H9 (cell line): Measurements from ENCODE around the gene SPRED1. TPM values are rescaled to one million over a fixed set of nuclear protein-coding genes. Genes with fewer than 3 reads are reported as not detected.

Source experiments
- DNase-seq: peaks from one replicate; pipeline ENCODE4 v3.0.0-alpha.2; 2017
- H2AFZ ChIP-seq: one replicate; pipeline ENCODE4 v1.6.1; 2013; ENCODE audit warnings: mild to moderate bottlenecking, low read length, control low read depth, moderate library complexity
- H2AK5ac ChIP-seq: 2 replicates; pipeline ENCODE4 v1.6.1; 2013; ENCODE audit warnings: low read length, control low read depth, mixed read lengths; ENCODE audit not compliant: insufficient read length
- H2BK120ac ChIP-seq: one replicate; pipeline ENCODE4 v1.6.1; 2013; ENCODE audit warnings: low read depth, mild to moderate bottlenecking, low read length, control low read depth, inconsistent platforms; ENCODE audit not compliant: poor library complexity, severe bottlenecking
- H2BK12ac ChIP-seq: 2 replicates; pipeline ENCODE4 v1.6.1; 2013; ENCODE audit warnings: low read length, control low read depth, mixed read lengths, low read depth; ENCODE audit not compliant: insufficient read length
- H2BK15ac ChIP-seq: 2 replicates; pipeline ENCODE4 v1.6.1; 2013; ENCODE audit warnings: low read depth, low read length, control low read depth
- H2BK20ac ChIP-seq: one replicate; pipeline ENCODE4 v1.6.1; 2013; ENCODE audit warnings: low read depth, mild to moderate bottlenecking, low read length, control low read depth, inconsistent platforms; ENCODE audit not compliant: poor library complexity, severe bottlenecking
- H2BK5ac ChIP-seq: 2 replicates; pipeline ENCODE4 v1.6.1; 2013; ENCODE audit warnings: low read length, control low read depth, mixed read lengths; ENCODE audit not compliant: insufficient read length
- H3K14ac ChIP-seq: 2 replicates; pipeline ENCODE4 v1.6.1; 2013; ENCODE audit warnings: low read length, control low read depth; ENCODE audit not compliant: insufficient read depth
- H3K18ac ChIP-seq: 2 replicates; pipeline ENCODE4 v1.6.1; 2013; ENCODE audit warnings: low read depth, mild to moderate bottlenecking, mixed read lengths, low read length, control low read depth; ENCODE audit not compliant: insufficient read length
- H3K23ac ChIP-seq: 2 replicates; pipeline ENCODE4 v1.6.1; 2013; ENCODE audit warnings: low read length, control low read depth, mixed read lengths, low read depth; ENCODE audit not compliant: insufficient read length
- H3K23me2 ChIP-seq: 2 replicates; pipeline ENCODE4 v1.6.1; 2013; ENCODE audit warnings: low read depth, mild to moderate bottlenecking, mixed read lengths, low read length, control low read depth; ENCODE audit not compliant: insufficient read length, poor library complexity, severe bottlenecking
- H3K27ac ChIP-seq: 2 replicates; pipeline ENCODE4 v1.5.1; 2013; ENCODE audit warnings: low read length, control low read depth, mixed read lengths, low read depth; ENCODE audit not compliant: insufficient read length
- H3K27me3 ChIP-seq: 2 replicates; pipeline ENCODE4 v1.6.1; 2013; ENCODE audit warnings: low read length, control low read depth, inconsistent platforms; ENCODE audit not compliant: insufficient read depth
- H3K4ac ChIP-seq: 2 replicates; pipeline ENCODE4 v1.6.1; 2013; ENCODE audit warnings: low read depth, mild to moderate bottlenecking, control low read depth, inconsistent platforms, low read length, moderate library complexity
- H3K4me1 ChIP-seq: 2 replicates; pipeline ENCODE4 v1.6.1; 2013; ENCODE audit warnings: low read length, control low read depth, inconsistent platforms; ENCODE audit not compliant: insufficient read depth
- H3K4me2 ChIP-seq: 2 replicates; pipeline ENCODE4 v1.6.1; 2013; ENCODE audit warnings: low read length, control low read depth, mixed read lengths; ENCODE audit not compliant: insufficient read length, insufficient read depth
- H3K56ac ChIP-seq: 2 replicates; pipeline ENCODE4 v1.6.1; 2013; ENCODE audit warnings: low read depth, mild to moderate bottlenecking, mixed read lengths, low read length, control low read depth; ENCODE audit not compliant: insufficient read length
- H3K79me1 ChIP-seq: 2 replicates; pipeline ENCODE4 v1.6.1; 2013; ENCODE audit warnings: low read depth, mild to moderate bottlenecking, moderate library complexity, low read length, control low read depth, inconsistent platforms; ENCODE audit not compliant: insufficient read depth, poor library complexity, severe bottlenecking
- H3K79me2 ChIP-seq: 2 replicates; pipeline ENCODE4 v1.6.1; 2013; ENCODE audit warnings: low read length, control low read depth, inconsistent platforms; ENCODE audit not compliant: insufficient read depth
- H3K9ac ChIP-seq: 2 replicates; pipeline ENCODE4 v1.6.1; 2013; ENCODE audit warnings: low read length, control low read depth, mixed read lengths; ENCODE audit not compliant: insufficient read length; ENCODE audit errors: extremely low read depth
- H3K9me3 ChIP-seq: one replicate; pipeline ENCODE4 v1.6.1; 2013; ENCODE audit warnings: low read depth, low read length, inconsistent platforms; ENCODE audit not compliant: control insufficient read depth
- H3T11ph ChIP-seq: one replicate; pipeline ENCODE4 v1.6.1; 2013; ENCODE audit warnings: mild to moderate bottlenecking, low read length, control low read depth, inconsistent platforms
- H4K20me1 ChIP-seq: one replicate; pipeline ENCODE4 v1.6.1; 2013; ENCODE audit not compliant: control insufficient read depth, insufficient read length, insufficient read depth
- H4K5ac ChIP-seq: 2 replicates; pipeline ENCODE4 v1.6.1; 2013; ENCODE audit warnings: low read depth, mild to moderate bottlenecking, mixed read lengths, low read length, control low read depth; ENCODE audit not compliant: insufficient read length
- H4K8ac ChIP-seq: replicated peaks from 2 replicates; pipeline ENCODE4 v1.6.1; 2013; ENCODE audit warnings: low read length, control low read depth, mixed read lengths, low read depth; ENCODE audit not compliant: insufficient read length
- H4K91ac ChIP-seq: 2 replicates; pipeline ENCODE4 v1.6.1; 2013; ENCODE audit warnings: low read depth, mild to moderate bottlenecking, moderate library complexity, mixed read lengths, low read length, control low read depth; ENCODE audit not compliant: insufficient read length
- H3K27ac Mint-ChIP-seq, 3 experiments: 2 replicates in 2 of 3; 3 replicates in 1 of 3; pipeline ENCODE4 v1.8.0; 2020 to 2021; ENCODE audit warnings: mixed read lengths in 3 of 3, mild to moderate bottlenecking in 1 of 3, moderate library complexity in 1 of 3
- H3K27me3 Mint-ChIP-seq: 2 replicates; pipeline ENCODE4 v1.8.0; 2021; ENCODE audit warnings: low read depth, mild to moderate bottlenecking, moderate library complexity, mixed read lengths
- H3K36me3 Mint-ChIP-seq, 3 experiments: 2 replicates in 2 of 3; 3 replicates in 1 of 3; pipeline ENCODE4 v1.8.0; 2020 to 2021; ENCODE audit warnings: low read depth in 3 of 3, mixed read lengths in 3 of 3; ENCODE audit not compliant: insufficient read depth in 1 of 3
- H3K4me1 Mint-ChIP-seq, 2 experiments: 2 replicates each; pipeline ENCODE4 v1.8.0; 2020; ENCODE audit warnings: mixed read lengths in 2 of 2
- H3K4me3 Mint-ChIP-seq, 2 experiments: 2 replicates in 1 of 2; 3 replicates in 1 of 2; pipeline ENCODE4 v1.8.0; 2020 to 2021; ENCODE audit warnings: mild to moderate bottlenecking in 2 of 2, mixed read lengths in 2 of 2, moderate library complexity in 1 of 2
- H3K9me3 Mint-ChIP-seq, 2 experiments: 2 replicates in 1 of 2; 3 replicates in 1 of 2; pipeline ENCODE4 v1.8.0; 2020; ENCODE audit warnings: mild to moderate bottlenecking in 2 of 2, mixed read lengths in 2 of 2, moderate library complexity in 1 of 2
- WGBS: extraction: QIAGEN DNeasy Blood & Tissue Kit; methylation state at CpG from one replicate; pipeline ENCODE4 v1.1.7; 2013; ENCODE audit warnings: missing lambda C conversion rate, low lambda C conversion rate, mixed read lengths; ENCODE audit not compliant: insufficient read length; ENCODE audit errors: extremely low coverage; 5-methylcytosine and 5-hydroxymethylcytosine counted together
- total RNA-seq: library from RNA; stranded (reverse); gene quantifications from 2 replicates; pipeline ENCODE4 v1.2.1, GENCODE V29; 2021
- TF ChIP-seq, protein P1 (sequence below): fragments of 200-600 bp; sonication (generic); conservative IDR thresholded peaks from 3 replicates; pipeline ENCODE4 v1.8.0; 2021; ENCODE audit warnings: antibody characterized with exemption, mild to moderate bottlenecking

The SPRED1 gene
- total RNA-seq, 1 experiment from 2014 or later, result 41.0 TPM

GRCh38 chr15:38263996-38264395 is 11.4 kb downstream of the SPRED1 start:
- Histone ChIP-seq H2BK120ac (no peak overlapping the region), H3K23me2 (no peaks in the 10 kb centered on the region), H2AFZ (no peak overlapping the region), H3K14ac (no peak overlapping the region), H3K27me3 (no peaks in the 10 kb centered on the region), H3K79me1 (peaks cover 3% of the 10 kb centered on the region), H3K9me3 (no peaks in the 10 kb centered on the region), H2BK15ac (no peak overlapping the region), H3K4ac (no peak overlapping the region), H3K79me2 (peaks cover 63% of the 10 kb centered on the region), H2BK20ac (no peak overlapping the region), H2BK12ac (no peak overlapping the region), H3K4me1 (peaks cover 7% of the 10 kb centered on the region; the same call in 1 of the 2 replicates), H3K23ac (no peak overlapping the region), H3K27ac (no peak overlapping the region), H4K91ac (no peak overlapping the region), H3K56ac (no peak overlapping the region), H2BK5ac (no peak overlapping the region), H3K4me2 (no peak overlapping the region), H2AK5ac (no peak overlapping the region), H3K9ac (no peak overlapping the region), H3K18ac (no peak overlapping the region), H4K5ac (no peak overlapping the region), H4K8ac (no peak overlapping the region), H4K20me1 (no peaks in the 10 kb centered on the region), H3T11ph (no peak overlapping the region)
- TF ChIP-seq, protein P1, sequence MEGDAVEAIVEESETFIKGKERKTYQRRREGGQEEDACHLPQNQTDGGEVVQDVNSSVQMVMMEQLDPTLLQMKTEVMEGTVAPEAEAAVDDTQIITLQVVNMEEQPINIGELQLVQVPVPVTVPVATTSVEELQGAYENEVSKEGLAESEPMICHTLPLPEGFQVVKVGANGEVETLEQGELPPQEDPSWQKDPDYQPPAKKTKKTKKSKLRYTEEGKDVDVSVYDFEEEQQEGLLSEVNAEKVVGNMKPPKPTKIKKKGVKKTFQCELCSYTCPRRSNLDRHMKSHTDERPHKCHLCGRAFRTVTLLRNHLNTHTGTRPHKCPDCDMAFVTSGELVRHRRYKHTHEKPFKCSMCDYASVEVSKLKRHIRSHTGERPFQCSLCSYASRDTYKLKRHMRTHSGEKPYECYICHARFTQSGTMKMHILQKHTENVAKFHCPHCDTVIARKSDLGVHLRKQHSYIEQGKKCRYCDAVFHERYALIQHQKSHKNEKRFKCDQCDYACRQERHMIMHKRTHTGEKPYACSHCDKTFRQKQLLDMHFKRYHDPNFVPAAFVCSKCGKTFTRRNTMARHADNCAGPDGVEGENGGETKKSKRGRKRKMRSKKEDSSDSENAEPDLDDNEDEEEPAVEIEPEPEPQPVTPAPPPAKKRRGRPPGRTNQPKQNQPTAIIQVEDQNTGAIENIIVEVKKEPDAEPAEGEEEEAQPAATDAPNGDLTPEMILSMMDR, result no peak
- Mint-ChIP-seq H3K27ac (no peak overlapping the region), H3K4me1 (peaks cover 17 to 21% of the 10 kb centered on the region in 2 experiments), H3K36me3 (peaks cover 0 to 4% (median 0%) of the 10 kb centered on the region in 3 experiments; a peak in 1 of 7 replicates), H3K27me3 (no peaks in the 10 kb centered on the region), H3K9me3 (no peaks in the 10 kb centered on the region), H3K4me3 (no peak overlapping the region)
- no CpG with 5 or more reads among the region's 3 CpGs for WGBS
- DNase-seq, result no peak
